BLaER1 (cell line): Measurements from ENCODE around the gene PRKCH.

Experiments used
- H3K27ac ChIP-seq: shearing (Covaris generic); formaldehyde crosslinking; 2 replicates; pipeline ENCODE4 v1.8.1; 2022
- H3K27me3 ChIP-seq: shearing (Covaris generic); formaldehyde crosslinking; 2 replicates; pipeline ENCODE4 v1.8.1; 2022
- H3K36me3 ChIP-seq: shearing (Covaris generic); formaldehyde crosslinking; 2 replicates; pipeline ENCODE4 v1.8.1; 2022
- H3K4me1 ChIP-seq: shearing (Covaris generic); formaldehyde crosslinking; 2 replicates; pipeline ENCODE4 v1.8.1; 2022
- H3K4me2 ChIP-seq: shearing (Covaris generic); formaldehyde crosslinking; 2 replicates; pipeline ENCODE4 v1.8.1; 2022
- H3K4me3 ChIP-seq: shearing (Covaris generic); formaldehyde crosslinking; 2 replicates; pipeline ENCODE4 v1.8.1; 2022
- H3K9ac ChIP-seq: shearing (Covaris generic); formaldehyde crosslinking; 2 replicates; pipeline ENCODE4 v1.8.1; 2022
- H3K9me3 ChIP-seq: shearing (Covaris generic); formaldehyde crosslinking; 2 replicates; pipeline ENCODE4 v1.8.1; 2022
- H4K20me1 ChIP-seq: shearing (Covaris generic); formaldehyde crosslinking; 2 replicates; pipeline ENCODE4 v1.8.1; 2022
- Cebpa-rat ChIP-seq: shearing (Covaris generic); IDR thresholded peaks from 2 replicates; pipeline ENCODE4 v1.8.1; 2022

Gene PRKCH

DNA sequence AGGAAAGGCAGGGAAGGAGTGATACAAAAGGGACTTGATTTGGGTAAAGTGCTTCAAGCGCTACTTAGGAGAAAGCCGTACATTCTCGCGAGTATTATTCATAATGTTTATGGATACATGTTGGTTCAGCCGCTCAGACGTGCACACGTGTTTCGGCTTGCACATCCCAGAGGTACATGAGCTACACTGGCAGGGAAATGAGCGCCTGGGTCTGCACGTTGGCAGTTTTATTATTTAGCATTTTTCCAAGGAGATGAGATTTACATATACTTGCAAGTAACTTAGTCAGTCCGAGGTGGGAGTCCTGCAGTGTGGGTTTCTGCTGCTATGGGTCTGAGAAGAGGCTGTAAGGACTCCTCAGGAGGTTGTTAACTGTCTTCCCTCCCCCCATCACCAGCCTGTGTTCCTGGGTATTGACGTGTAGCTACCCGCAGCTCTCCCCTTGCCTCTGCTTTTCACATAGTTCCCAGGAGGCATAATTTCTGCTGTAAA lies 1.5 kb downstream of the PRKCH start:
- Histone ChIP-seq H3K9me3 (peaks cover 14% of the 10 kb centered on the region; the same call in 1 of the 2 replicates), H3K4me1 (peaks cover 38% of the 10 kb centered on the region), H3K36me3 (peaks cover 12% of the 10 kb centered on the region; the same call in 1 of the 2 replicates), H3K9ac (peak overlapping the region; percentile 91), H4K20me1 (0 out of 2 replicates have a peak, but pooled peaks cover 4% of the 10 kb centered on the region), H3K27me3 (no peaks in the 10 kb centered on the region), H3K4me2 (peak overlapping the region; percentile 96), H3K27ac (peak overlapping the region; percentile 90), H3K4me3 (peak overlapping the region; percentile 90)
- no peak for TF ChIP-seq Cebpa-rat

DNA sequence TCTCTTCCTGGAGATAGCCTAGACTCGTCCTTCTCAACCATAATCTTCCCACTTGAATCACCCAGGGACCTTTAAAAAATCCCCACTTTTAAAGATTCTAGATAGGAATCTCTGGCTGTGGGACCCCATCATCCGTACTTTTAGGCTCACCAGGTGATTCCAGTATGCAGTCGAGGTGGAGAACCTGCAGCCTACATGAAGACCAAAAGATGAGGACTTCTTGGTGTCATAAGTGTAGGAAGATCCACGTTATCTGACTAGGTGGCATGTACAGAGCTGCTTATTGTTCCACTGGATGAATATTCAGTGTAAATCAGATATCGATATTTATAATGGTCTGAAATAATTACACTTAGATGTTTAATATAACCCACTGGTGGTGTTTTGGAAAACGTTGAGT lies 2.6 kb downstream of the PRKCH start:
- Histone ChIP-seq H3K4me1 (peaks cover 45% of the 10 kb centered on the region), H3K27ac (no peak overlapping the region), H3K9me3 (peaks cover 14% of the 10 kb centered on the region; the same call in 1 of the 2 replicates), H3K4me2 (peak overlapping the region; percentile 96), H3K27me3 (no peaks in the 10 kb centered on the region), H3K4me3 (peak overlapping the region; percentile 90), H4K20me1 (peaks cover 5% of the 10 kb centered on the region), H3K9ac (no peak overlapping the region), H3K36me3 (peaks cover 12% of the 10 kb centered on the region; the same call in 1 of the 2 replicates)
- no peak for TF ChIP-seq Cebpa-rat

DNA sequence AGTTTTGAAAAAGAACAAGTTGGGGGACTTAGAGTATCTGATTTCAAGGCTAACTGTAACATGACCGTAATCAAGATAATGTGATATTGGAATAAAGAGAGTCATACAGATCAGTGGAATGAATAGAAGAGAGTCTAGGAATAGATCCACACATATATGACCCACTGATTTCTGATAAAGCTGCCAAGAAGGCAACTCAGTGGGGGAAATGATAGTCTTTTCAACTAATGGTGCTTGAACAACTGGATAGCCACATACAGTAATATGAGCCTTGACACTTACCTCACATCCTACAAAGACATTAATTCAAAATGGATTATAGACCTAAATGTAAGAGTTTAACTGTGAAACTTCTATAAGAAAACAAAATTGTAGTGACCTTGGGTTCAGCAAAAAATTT lies 3.8 kb downstream of the PRKCH start:
- Histone ChIP-seq H3K4me3 (no peak overlapping the region), H3K9me3 (peaks cover 14% of the 10 kb centered on the region; the same call in 1 of the 2 replicates), H4K20me1 (peaks cover 17% of the 10 kb centered on the region), H3K27me3 (no peaks in the 10 kb centered on the region), H3K9ac (no peak overlapping the region), H3K36me3 (peaks cover 12% of the 10 kb centered on the region; the same call in 1 of the 2 replicates), H3K4me1 (peaks cover 57% of the 10 kb centered on the region), H3K27ac (no peak overlapping the region), H3K4me2 (no peak overlapping the region)
- no peak for TF ChIP-seq Cebpa-rat

DNA sequence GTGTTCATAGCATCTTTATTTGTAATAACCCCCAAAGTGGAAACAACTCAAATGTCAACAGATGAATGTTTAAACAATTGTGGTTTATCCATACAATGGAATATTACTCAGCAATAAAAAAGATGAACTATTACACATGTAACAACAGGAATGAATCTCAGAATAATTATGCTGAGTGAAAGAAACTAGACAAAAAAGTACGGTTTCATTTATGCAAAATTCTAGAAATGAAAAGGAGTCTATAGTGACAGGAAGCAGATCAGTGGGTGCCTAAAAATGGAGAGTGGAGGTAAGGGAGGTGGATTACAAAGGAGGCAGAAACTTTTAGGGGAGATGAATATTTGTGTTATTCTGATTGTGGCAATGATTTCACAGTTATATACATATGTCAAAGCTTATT lies 4.8 kb downstream of the PRKCH start:
- no peaks in the 10 kb centered on the region for H3K27me3 ChIP-seq
- H3K4me1 ChIP-seq: peaks cover 49% of the 10 kb centered on the region
- no peak overlapping the region for H3K4me3 ChIP-seq
- peaks cover 14% of the 10 kb centered on the region; the same call in 1 of the 2 replicates for H3K9me3 ChIP-seq
- H3K9ac ChIP-seq: no peak overlapping the region
- H3K4me2 ChIP-seq: peak overlapping the region; percentile 64; the same call in 1 of the 2 replicates
- no peak for TF ChIP-seq Cebpa-rat
- no peak overlapping the region for H3K27ac ChIP-seq
- peaks cover 12% of the 10 kb centered on the region; the same call in 1 of the 2 replicates for H3K36me3 ChIP-seq
- peaks cover 27% of the 10 kb centered on the region for H4K20me1 ChIP-seq

DNA sequence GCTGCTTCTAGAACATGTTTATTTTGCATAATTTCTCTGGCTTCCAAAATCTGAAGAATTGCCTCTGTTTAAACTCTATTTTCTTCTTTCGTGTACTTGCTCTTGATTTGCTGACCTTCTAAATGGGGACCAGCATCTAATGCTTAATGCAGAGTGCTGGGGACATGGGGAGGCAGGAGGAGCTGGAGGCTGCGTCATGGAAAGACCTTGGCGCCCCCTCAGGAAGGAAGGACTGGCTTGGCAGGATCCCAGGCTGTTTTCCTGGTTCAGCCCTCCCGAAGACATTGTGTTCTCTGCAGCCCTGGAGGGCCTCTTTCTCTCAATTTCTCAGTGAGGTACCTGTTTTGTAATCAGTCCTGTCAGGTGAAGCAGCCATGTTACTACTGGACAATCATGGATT lies 5.5 kb downstream of the PRKCH start:
- H3K4me1 ChIP-seq: peaks cover 48% of the 10 kb centered on the region
- no peak for TF ChIP-seq Cebpa-rat

DNA sequence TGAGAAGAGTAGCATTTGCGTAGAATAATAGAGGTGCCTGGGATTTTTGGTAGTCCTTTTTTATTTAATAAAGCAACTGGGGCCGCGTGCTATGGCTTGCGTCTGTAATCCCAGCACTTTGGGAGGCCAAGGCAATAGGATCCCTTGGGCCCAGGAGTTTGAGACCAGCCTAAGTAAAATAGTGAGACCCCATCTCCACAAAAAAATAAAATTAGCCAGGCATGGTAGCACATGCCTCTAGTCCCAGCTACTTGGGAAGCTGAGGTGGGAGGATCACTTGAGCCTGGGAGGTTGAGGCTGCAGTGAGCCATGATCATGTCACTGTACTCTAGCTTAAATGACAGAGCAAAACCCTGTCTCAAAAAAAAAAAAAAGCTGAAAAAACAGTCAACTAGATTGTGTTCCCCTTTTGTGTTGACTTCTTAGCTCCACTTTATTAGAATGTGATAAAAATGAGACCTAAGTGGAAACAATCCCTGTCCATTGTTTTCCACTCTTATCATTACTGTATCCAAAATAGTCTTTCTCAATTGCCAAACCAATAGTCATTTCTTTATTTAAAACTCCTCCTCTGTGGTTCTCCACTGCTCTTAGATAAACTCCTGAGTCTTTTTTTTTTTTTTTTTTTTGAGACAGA lies 7.4 kb downstream of the PRKCH start:
- TF ChIP-seq Cebpa-rat: no peak
- H4K20me1 ChIP-seq: peaks cover 51% of the 10 kb centered on the region
- H3K9ac ChIP-seq: no peak overlapping the region
- H3K27ac ChIP-seq: no peak overlapping the region
- peaks cover 39% of the 10 kb centered on the region for H3K4me1 ChIP-seq
- no peaks in the 10 kb centered on the region for H3K27me3 ChIP-seq
- no peak overlapping the region for H3K4me3 ChIP-seq
- H3K9me3 ChIP-seq: peaks cover 14% of the 10 kb centered on the region; the same call in 1 of the 2 replicates
- H3K36me3 ChIP-seq: peaks cover 12% of the 10 kb centered on the region; the same call in 1 of the 2 replicates
- 0 out of 2 replicates have a peak overlapping the region, but pooled peaks have one; percentile 18 for H3K4me2 ChIP-seq

More for the DNA sequence above, 5.5 kb downstream of the PRKCH start:
- Histone ChIP-seq H3K9ac (0 out of 2 replicates have a peak overlapping the region, but pooled peaks have one; percentile 27), H4K20me1 (peaks cover 34% of the 10 kb centered on the region), H3K27ac (0 out of 2 replicates have a peak overlapping the region, but pooled peaks have one; percentile 15), H3K36me3 (peaks cover 12% of the 10 kb centered on the region; the same call in 1 of the 2 replicates), H3K4me2 (peak overlapping the region; percentile 64), H3K4me3 (0 out of 2 replicates have a peak overlapping the region, but pooled peaks have one; percentile 7), H3K27me3 (no peaks in the 10 kb centered on the region), H3K9me3 (peaks cover 14% of the 10 kb centered on the region; the same call in 1 of the 2 replicates)

DNA sequence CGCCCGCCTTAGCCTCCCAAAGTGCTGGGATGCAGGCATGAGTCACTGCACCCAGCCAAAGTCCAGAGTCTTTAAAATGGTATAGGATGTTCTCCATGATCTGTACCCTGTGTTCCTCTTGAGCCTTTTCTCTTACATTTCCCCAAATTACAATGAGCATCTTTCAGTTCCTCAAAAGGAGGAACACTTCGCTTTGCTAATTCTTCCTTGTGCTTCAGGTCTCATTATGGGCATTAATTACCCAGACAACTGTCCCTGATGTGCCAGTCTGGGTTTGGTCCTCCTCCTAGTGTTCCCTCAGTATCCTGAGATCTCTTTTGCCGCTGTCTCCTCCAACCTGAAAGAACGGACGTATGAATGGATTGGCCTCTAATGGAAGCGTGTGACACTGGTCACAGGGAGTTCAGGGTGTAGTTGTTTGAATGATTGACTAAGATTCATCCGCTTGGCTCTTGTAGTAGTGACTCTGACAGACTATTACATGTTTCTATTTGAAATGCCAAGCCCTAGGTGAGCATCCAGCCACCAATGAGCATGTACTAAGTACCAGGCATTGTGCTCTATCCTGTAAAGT lies 8.2 kb downstream of the PRKCH start:
- Histone ChIP-seq H3K27me3 (no peaks in the 10 kb centered on the region), H3K4me1 (peaks cover 35% of the 10 kb centered on the region), H4K20me1 (peaks cover 56% of the 10 kb centered on the region), H3K36me3 (peaks cover 12% of the 10 kb centered on the region; the same call in 1 of the 2 replicates), H3K4me3 (no peak overlapping the region), H3K9ac (no peak overlapping the region), H3K9me3 (peaks cover 14% of the 10 kb centered on the region; the same call in 1 of the 2 replicates), H3K4me2 (0 out of 2 replicates have a peak overlapping the region, but pooled peaks have one; percentile 18), H3K27ac (no peak overlapping the region)
- no peak for TF ChIP-seq Cebpa-rat

DNA sequence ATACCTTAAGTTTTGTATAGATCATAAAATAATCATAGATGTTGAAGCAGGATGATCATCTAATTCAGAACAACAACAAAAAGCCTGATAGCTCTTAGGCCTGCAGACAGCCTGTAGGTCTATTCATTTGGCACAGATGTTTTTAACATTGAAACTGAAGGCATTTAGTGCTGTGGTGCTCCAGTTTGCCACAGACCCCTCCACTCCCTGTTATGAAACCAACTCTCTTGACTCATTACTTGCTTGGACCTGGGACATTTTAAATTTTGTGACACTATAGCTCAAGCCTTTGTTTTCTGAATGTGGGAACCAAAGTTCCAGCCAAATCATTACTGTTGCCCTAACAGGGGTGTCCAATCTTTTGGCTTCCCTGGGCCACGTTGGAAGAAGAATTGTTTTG lies 9.1 kb downstream of the PRKCH start:
- H3K36me3 ChIP-seq: peaks cover 7% of the 10 kb centered on the region; the same call in 1 of the 2 replicates
- H3K4me3 ChIP-seq: no peak overlapping the region
- TF ChIP-seq Cebpa-rat: no peak
- no peak overlapping the region for H3K27ac ChIP-seq
- H3K9me3 ChIP-seq: peaks cover 9% of the 10 kb centered on the region; the same call in 1 of the 2 replicates
- H3K9ac ChIP-seq: no peak overlapping the region
- H3K4me2 ChIP-seq: no peak overlapping the region
- no peaks in the 10 kb centered on the region for H3K27me3 ChIP-seq
- peaks cover 41% of the 10 kb centered on the region for H3K4me1 ChIP-seq
- peaks cover 65% of the 10 kb centered on the region for H4K20me1 ChIP-seq

DNA sequence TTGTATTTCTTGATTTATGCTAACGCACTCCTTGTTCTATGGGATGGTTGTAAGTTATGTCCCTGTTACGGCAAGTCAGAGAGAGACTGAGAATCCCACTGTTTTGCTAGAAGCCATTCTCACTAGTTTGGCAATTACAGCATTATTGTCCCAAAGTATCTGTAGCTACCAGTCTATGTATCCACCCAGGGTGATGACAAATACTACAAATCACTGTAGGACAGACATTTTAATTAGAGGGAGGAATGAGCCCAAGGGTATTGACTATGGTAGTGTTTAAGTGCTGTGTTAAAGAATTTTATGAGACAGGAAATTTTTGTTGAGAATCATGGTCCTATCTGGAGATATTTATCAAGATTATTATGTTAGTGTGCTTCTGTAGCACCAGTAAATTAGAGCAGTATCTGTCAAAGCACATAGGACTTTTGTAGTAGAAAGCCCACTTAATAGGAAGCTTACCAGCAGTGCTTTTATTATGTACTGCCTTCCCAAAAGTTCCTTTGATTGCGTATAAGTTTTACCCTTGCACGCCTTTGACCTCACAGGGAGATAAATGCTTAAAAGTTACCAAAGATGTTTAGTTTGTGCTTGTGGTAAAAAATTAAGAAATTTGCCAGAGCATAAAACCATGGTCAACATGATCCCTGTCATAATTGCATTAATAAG lies 10.7 kb downstream of the PRKCH start:
- H4K20me1 ChIP-seq: peaks cover 79% of the 10 kb centered on the region
- no peak for TF ChIP-seq Cebpa-rat
- no peaks in the 10 kb centered on the region for H3K9me3 ChIP-seq
- H3K9ac ChIP-seq: no peak overlapping the region
- peaks cover 32% of the 10 kb centered on the region for H3K4me1 ChIP-seq
- no peaks in the 10 kb centered on the region for H3K27me3 ChIP-seq
- H3K4me2 ChIP-seq: no peak overlapping the region
- H3K4me3 ChIP-seq: no peak overlapping the region
- no peaks in the 10 kb centered on the region; the same call in 1 of the 2 replicates for H3K36me3 ChIP-seq
- H3K27ac ChIP-seq: no peak overlapping the region
